PFSK-1 (cell line): ENCODE data around the gene FIBIN.

Experiments used
- FOXP2 ChIP-seq: optimal IDR thresholded peaks from 2 replicates; pipeline ENCODE3; 2011; ENCODE audit warnings: borderline replicate concordance, control low read depth, inconsistent platforms; ENCODE audit not compliant: insufficient read depth; ENCODE audit errors: extremely low read length, extremely low read depth
- POLR2AphosphoS5 ChIP-seq: IDR thresholded peaks from 2 replicates; pipeline ENCODE4 v1.6.1; 2012; ENCODE audit warnings: low read depth, mild to moderate bottlenecking, control low read depth, low read length, moderate library complexity
- TF ChIP-seq, protein P1 (sequence below), 2 experiments: IDR thresholded peaks; 2 replicates each; pipeline versions ENCODE4 v1.6.1 to v1.8.0; 2011 to 2012; ENCODE audit warnings: low read depth in 2 of 2, low read length in 2 of 2, control low read depth in 1 of 2, inconsistent platforms in 1 of 2, mild to moderate bottlenecking in 1 of 2, moderate library complexity in 1 of 2; ENCODE audit not compliant: insufficient read depth in 1 of 2

DNA sequence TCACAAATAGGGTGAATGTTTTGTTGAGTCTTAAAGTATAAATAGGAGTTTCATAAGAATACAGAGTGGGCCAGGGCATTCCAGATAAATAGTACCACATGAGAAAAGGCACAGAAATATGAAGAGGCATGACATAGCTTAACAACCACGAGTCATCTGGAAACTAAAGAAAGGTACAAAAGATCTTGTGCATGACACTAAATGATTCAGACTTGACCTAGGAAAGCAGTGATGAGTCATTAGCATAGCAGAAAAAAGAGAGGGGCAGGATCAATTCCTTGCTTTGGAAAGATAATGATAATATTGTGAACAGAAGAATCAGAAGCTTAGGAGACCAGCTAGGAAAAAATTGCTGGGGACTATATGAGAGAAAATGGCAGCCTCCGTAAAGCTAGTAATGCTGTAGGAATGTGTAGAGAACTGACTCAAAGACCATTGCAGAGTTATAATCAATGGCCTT is 47.6 kb upstream of the FIBIN start:
- TF ChIP-seq FOXP2 = no peak
- no peak for TF ChIP-seq POLR2AphosphoS5
- TF ChIP-seq, protein P1, sequence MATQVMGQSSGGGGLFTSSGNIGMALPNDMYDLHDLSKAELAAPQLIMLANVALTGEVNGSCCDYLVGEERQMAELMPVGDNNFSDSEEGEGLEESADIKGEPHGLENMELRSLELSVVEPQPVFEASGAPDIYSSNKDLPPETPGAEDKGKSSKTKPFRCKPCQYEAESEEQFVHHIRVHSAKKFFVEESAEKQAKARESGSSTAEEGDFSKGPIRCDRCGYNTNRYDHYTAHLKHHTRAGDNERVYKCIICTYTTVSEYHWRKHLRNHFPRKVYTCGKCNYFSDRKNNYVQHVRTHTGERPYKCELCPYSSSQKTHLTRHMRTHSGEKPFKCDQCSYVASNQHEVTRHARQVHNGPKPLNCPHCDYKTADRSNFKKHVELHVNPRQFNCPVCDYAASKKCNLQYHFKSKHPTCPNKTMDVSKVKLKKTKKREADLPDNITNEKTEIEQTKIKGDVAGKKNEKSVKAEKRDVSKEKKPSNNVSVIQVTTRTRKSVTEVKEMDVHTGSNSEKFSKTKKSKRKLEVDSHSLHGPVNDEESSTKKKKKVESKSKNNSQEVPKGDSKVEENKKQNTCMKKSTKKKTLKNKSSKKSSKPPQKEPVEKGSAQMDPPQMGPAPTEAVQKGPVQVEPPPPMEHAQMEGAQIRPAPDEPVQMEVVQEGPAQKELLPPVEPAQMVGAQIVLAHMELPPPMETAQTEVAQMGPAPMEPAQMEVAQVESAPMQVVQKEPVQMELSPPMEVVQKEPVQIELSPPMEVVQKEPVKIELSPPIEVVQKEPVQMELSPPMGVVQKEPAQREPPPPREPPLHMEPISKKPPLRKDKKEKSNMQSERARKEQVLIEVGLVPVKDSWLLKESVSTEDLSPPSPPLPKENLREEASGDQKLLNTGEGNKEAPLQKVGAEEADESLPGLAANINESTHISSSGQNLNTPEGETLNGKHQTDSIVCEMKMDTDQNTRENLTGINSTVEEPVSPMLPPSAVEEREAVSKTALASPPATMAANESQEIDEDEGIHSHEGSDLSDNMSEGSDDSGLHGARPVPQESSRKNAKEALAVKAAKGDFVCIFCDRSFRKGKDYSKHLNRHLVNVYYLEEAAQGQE (IDR thresholded peaks at IDR 0.05; ENCODE audit: insufficient read depth in 1 of 2, low read depth in 2 of 2, low read length in 2 of 2) = no peak
